HepG2 (cell line): ENCODE data around the gene CMTM3. TPM values are rescaled to one million over a fixed set of nuclear protein-coding genes. Genes with fewer than 3 reads are reported as not detected.

ENCODE experiments used
- ATAC-seq: fragments of 200-7000 bp; cut with Tn5 transposase; 3 replicates; pipeline ENCODE4 v1.9.1; 2020; ENCODE audit warnings: mild to moderate bottlenecking, moderate library complexity
- BruUV-seq: library from RNA; stranded (reverse); fragments of 400-500 nt; replicated peaks from 2 replicates; lab custom pipeline; 2021; lab: Mats Ljungman, UMichigan
- CTCF ChIA-PET: fragments of 300-600 bp; formaldehyde crosslinking; extraction: SDS; loops from one replicate; lab custom pipeline; 2021; ENCODE audit warnings: low total read pairs, inconsistent platforms, low intra/inter-chr PET ratio; lab: Yijun Ruan, JAX
- POLR2A ChIA-PET: fragments of 350-600 bp; sonication (Branson Sonifier 250); formaldehyde crosslinking; loops from one replicate; lab custom pipeline; 2020; ENCODE audit warnings: antibody characterized with exemption, inconsistent platforms; lab: Yijun Ruan, JAX
- DNase-seq: peaks from one replicate; pipeline ENCODE4 v3.0.0-alpha.2; 2015; ENCODE audit warnings: low spot score
- FAIRE-seq: peaks from 3 replicates; lab custom pipeline; 2011; peaks lifted over from hg19 to GRCh38; lab: Jason Lieb, UNC
- H2AFZ ChIP-seq: one replicate; pipeline ENCODE4 v1.6.1; 2011; ENCODE audit warnings: low read length, inconsistent platforms
- H3K27ac ChIP-seq: fragments of 300-600 bp; 3 replicates; pipeline ENCODE4 v1.8.0; 2011; ENCODE audit warnings: mixed run types, mild to moderate bottlenecking, mixed read lengths, low read length, inconsistent platforms; ENCODE audit not compliant: insufficient read depth; ENCODE audit errors: extremely low read length
- H3K27me3 ChIP-seq, 2 experiments: fragments of 200-600 bp in 1 of 2; 2 replicates in 1 of 2; 3 replicates in 1 of 2; pipeline versions ENCODE4 v1.6.0 to v1.8.0; 2011; ENCODE audit warnings: low read length in 2 of 2, mild to moderate bottlenecking in 2 of 2, moderate library complexity in 2 of 2, inconsistent platforms in 1 of 2; ENCODE audit not compliant: insufficient read depth in 2 of 2, control insufficient read depth in 1 of 2
- H3K36me3 ChIP-seq, 2 experiments: fragments of 200-600 bp in 1 of 2; replicated peaks in 1 of 2; 2 replicates in 1 of 2; 3 replicates in 1 of 2; pipeline versions ENCODE4 v1.5.1 to v1.8.0; 2011; ENCODE audit warnings: low read length in 2 of 2, inconsistent platforms in 1 of 2; ENCODE audit not compliant: insufficient read depth in 2 of 2, control insufficient read depth in 1 of 2
- H3K4me1 ChIP-seq: 2 replicates; pipeline ENCODE4 v1.5.1; 2012; ENCODE audit warnings: low read length, inconsistent platforms; ENCODE audit not compliant: insufficient read depth
- H3K4me2 ChIP-seq: 2 replicates; pipeline ENCODE4 v1.6.0; 2011; ENCODE audit warnings: low read depth, low read length, inconsistent platforms
- H3K4me3 ChIP-seq, 3 experiments: fragments of 200-600 bp in 1 of 3; sonication (generic), shearing (Covaris generic) in 1 of 3; replicated peaks in 1 of 3; 2 replicates each; pipeline ENCODE4 v1.5.1; 2011 to 2016; ENCODE audit warnings: low read length in 3 of 3, inconsistent platforms in 2 of 3, low read depth in 2 of 3, mild to moderate bottlenecking in 2 of 3, control low read depth in 1 of 3, mixed read lengths in 1 of 3; ENCODE audit not compliant: insufficient read depth in 1 of 3
- H3K79me2 ChIP-seq: one replicate; pipeline ENCODE4 v1.6.1; 2011; ENCODE audit warnings: low read length, inconsistent platforms; ENCODE audit not compliant: insufficient read depth
- H3K9ac ChIP-seq: 2 replicates; pipeline ENCODE4 v1.6.0; 2011; ENCODE audit warnings: mild to moderate bottlenecking, low read depth, low read length, inconsistent platforms; ENCODE audit not compliant: insufficient read depth
- H3K9me3 ChIP-seq: 2 replicates; pipeline ENCODE4 v1.5.1; 2012; ENCODE audit warnings: mild to moderate bottlenecking, low read length
- H4K20me1 ChIP-seq: 2 replicates; pipeline ENCODE4 v1.6.0; 2011; ENCODE audit warnings: inconsistent platforms, mild to moderate bottlenecking, low read length, moderate library complexity; ENCODE audit not compliant: insufficient read depth
- ZBTB33 ChIP-seq: sonication (generic); formaldehyde crosslinking; IDR thresholded peaks from 2 replicates; pipeline ENCODE4 v1.4.0; 2020; ENCODE audit warnings: missing genetic modification reagents
- ZNF687 ChIP-seq: sonication (generic); formaldehyde crosslinking; IDR thresholded peaks from 2 replicates; pipeline ENCODE4 v1.5.1; 2020; ENCODE audit warnings: mild to moderate bottlenecking, missing genetic modification reagents, moderate library complexity
- ZNF703 ChIP-seq: sonication (generic); formaldehyde crosslinking; IDR thresholded peaks from 2 replicates; pipeline ENCODE4 v1.5.1; 2020; ENCODE audit warnings: missing genetic modification reagents, mild to moderate bottlenecking, moderate library complexity, borderline replicate concordance
- ZNF724P ChIP-seq: sonication (generic); formaldehyde crosslinking; IDR thresholded peaks from 2 replicates; pipeline ENCODE4 v1.8.0; 2022; ENCODE audit warnings: missing genetic modification reagents, borderline replicate concordance
- WGBS: methylation state at CpG from one replicate; pipeline ENCODE4 v1.1.6; 2017; ENCODE audit warnings: low lambda C conversion rate; 5-methylcytosine and 5-hydroxymethylcytosine counted together
- in situ Hi-C: cut with HindIII; loops from 2 replicates; pipeline ENCODE4 v1.10.0; 2017; ENCODE audit warnings: low pct_unique_long_range_greater_than_20kb; ENCODE audit not compliant: extremely low pct_ligation_motif_present
- intact Hi-C: fragments of 100-400 bp; cut with micrococcal nuclease; formaldehyde crosslinking; loops from one replicate; pipeline ENCODE4 v1.10.0; 2022; ENCODE audit not compliant: unreplicated experiment
- polyA plus RNA-seq, 8 experiments: library from polyadenylated mRNA; depleted of rRNA in 3 of 8; stranded (reverse) in 7 of 8; unstranded in 1 of 8; fragments of >200 nt; fragmentation: Illumina TruSeq in 4 of 8; extraction: Trizol in 4 of 8; gene quantifications; 2 replicates each; pipeline versions ENCODE4 v1.2.1 to v1.2.3, GENCODE V29; 2011 to 2016; ENCODE audit warnings: low read depth in 4 of 8, missing spikeins in 1 of 8, mixed read lengths in 1 of 8; ENCODE audit not compliant: insufficient read depth in 1 of 8
- total RNA-seq, 5 experiments: library from RNA; depleted of rRNA; stranded (reverse); fragments of >200 nt; fragmentation: Illumina TruSeq; extraction: Trizol; gene quantifications; 2 replicates each; pipeline ENCODE4 v1.2.3, GENCODE V29; 2016; ENCODE audit warnings: low read depth in 1 of 5

CMTM3 gene
- total and polyA plus RNA-seq, 2 of the 13 experiments (the other 11 are each of a cell fraction or from before 2014, with no cell fraction given), result 29.2 to 48.7 TPM

- POLR2A ChIA-PET, result no interaction called here
- Histone ChIP-seq H3K4me3 (no peak overlapping the region), H3K27ac (no peak overlapping the region), H3K36me3 (no peaks in the 10 kb centered on the region), H3K27me3 (peaks cover 1 to 23% of the 10 kb centered on the region in 2 experiments; a peak in 1 of 5 replicates), H3K9ac (no peak overlapping the region)
- FAIRE-seq, result no peak
- in situ Hi-C loops, result no loop called here
- intact Hi-C loops, result no loop called here
- 45% methylated on average over 3 of the region's 3 CpGs for WGBS
- no peak for ATAC-seq
- no peak for TF ChIP-seq ZNF703 (CRISPR knock-in tag)
- TF ChIP-seq ZNF724P (CRISPR knock-in tag), result no peak
- TF ChIP-seq, all 625 proteins: peak for 0
- CTCF ChIA-PET, result no interaction called here
- DNase-seq, result no peak
- BruUV-seq, result no TSS peak
- H2AFZ ChIP-seq, result no peak overlapping the region
- H4K20me1 ChIP-seq, result no peaks in the 10 kb centered on the region
- H3K4me1 ChIP-seq, result peaks cover 6% of the 10 kb centered on the region; the same call in 1 of the 2 replicates
- no peaks in the 10 kb centered on the region for H3K9me3 ChIP-seq
- H3K4me2 ChIP-seq, result no peak overlapping the region
- H3K79me2 ChIP-seq, result no peaks in the 10 kb centered on the region
These were observed 23.1 kb upstream of the CMTM3 start for GRCh38 chr16:66581246-66581952.

DNA sequence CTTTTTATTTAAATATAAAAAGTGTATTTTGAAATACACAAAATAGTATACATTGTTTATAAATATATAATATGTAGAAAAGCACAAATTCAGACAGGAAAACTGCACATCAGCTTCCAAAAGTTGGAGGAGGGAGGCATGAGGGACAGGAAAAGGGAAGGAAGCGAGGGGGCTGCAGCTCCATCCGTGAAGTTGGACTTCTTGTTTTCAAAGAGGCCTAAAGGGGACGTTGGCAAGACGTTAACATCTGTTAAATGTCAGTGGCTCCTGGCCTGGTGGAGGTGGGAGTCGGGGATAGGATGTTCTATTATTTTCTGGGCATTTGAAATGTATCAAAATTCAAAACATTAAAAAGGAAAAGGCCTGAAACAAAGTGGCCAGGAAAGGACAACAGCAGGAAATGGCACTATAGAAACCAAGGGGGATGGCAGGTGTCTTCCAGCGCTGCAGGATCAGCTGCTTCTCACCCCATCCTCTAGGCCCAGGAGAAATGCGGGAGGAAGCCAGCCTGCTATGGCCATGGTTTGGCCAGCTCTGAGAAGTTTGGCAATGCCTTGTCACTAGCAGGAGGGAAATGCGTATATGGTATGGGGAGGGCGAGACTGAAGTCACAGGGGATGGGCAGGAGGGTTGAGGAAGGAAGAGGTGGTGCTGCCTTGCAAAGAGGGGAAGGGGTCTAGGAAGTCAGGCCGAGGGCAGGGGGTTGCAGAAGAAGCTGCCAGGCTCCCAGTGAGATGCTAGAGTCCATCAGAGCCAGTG, 18.8 kb upstream of the CMTM3 start:
- H3K79me2 ChIP-seq, result no peaks in the 10 kb centered on the region
- H3K4me3 ChIP-seq, result no peak overlapping the region
- ATAC-seq (no peak), DNase-seq (no peak), FAIRE-seq (no peak)
- ChIA-PET POLR2A (no interaction called here), CTCF (no interaction called here)
- WGBS, result 40% methylated on average over 10 of the region's 10 CpGs
- BruUV-seq, result no TSS peak
- no peak overlapping the region for H3K27ac ChIP-seq
- no peaks in the 10 kb centered on the region for H4K20me1 ChIP-seq
- no peak overlapping the region for H3K9ac ChIP-seq
- TF ChIP-seq ZBTB33 (CRISPR knock-in tag), result no peak
- 0 out of 2 replicates have a peak, but pooled peaks have one; percentile 10 for TF ChIP-seq ZNF687 (CRISPR knock-in tag)
- peaks cover 3 to 24% of the 10 kb centered on the region in 2 experiments; a peak in 3 of 5 replicates for H3K27me3 ChIP-seq
- in situ Hi-C loops (loop anchor here (5.0 kb wide), 1 partner anchor 178 kb away; no protein-coding TSS in a partner anchor), intact Hi-C loops (loop anchor here (5.0 kb wide), 1 partner anchor 178 kb away; no protein-coding TSS in a partner anchor)
- no peak overlapping the region for H2AFZ ChIP-seq
- no peaks in the 10 kb centered on the region for H3K36me3 ChIP-seq
- H3K9me3 ChIP-seq, result no peaks in the 10 kb centered on the region
- peaks cover 14% of the 10 kb centered on the region; the same call in 1 of the 2 replicates for H3K4me1 ChIP-seq
- no peak overlapping the region for H3K4me2 ChIP-seq
